ENCODE results near the gene ARHGEF1. TPM values are rescaled to one million over a fixed set of nuclear protein-coding genes. Genes with fewer than 3 reads are reported as not detected.
"Not testable (repeated sequence)": the region's sequence is repeated elsewhere in the genome, so short reads cannot be mapped to it uniquely, and the experiment has no call there.

The ARHGEF1 gene
- total RNA-seq, 1 donor from 2014 or later = 25.0 TPM

GRCh38 chr19:41870401-41870873 lies 12.5 kb upstream of the ARHGEF1 start:
- TF ChIP-seq, protein P1, sequence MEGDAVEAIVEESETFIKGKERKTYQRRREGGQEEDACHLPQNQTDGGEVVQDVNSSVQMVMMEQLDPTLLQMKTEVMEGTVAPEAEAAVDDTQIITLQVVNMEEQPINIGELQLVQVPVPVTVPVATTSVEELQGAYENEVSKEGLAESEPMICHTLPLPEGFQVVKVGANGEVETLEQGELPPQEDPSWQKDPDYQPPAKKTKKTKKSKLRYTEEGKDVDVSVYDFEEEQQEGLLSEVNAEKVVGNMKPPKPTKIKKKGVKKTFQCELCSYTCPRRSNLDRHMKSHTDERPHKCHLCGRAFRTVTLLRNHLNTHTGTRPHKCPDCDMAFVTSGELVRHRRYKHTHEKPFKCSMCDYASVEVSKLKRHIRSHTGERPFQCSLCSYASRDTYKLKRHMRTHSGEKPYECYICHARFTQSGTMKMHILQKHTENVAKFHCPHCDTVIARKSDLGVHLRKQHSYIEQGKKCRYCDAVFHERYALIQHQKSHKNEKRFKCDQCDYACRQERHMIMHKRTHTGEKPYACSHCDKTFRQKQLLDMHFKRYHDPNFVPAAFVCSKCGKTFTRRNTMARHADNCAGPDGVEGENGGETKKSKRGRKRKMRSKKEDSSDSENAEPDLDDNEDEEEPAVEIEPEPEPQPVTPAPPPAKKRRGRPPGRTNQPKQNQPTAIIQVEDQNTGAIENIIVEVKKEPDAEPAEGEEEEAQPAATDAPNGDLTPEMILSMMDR (IDR thresholded peaks at IDR 0.05; ENCODE audit: insufficient read depth, low read length, severe bottlenecking) = no peak
- Histone ChIP-seq H3K4me3 (ENCODE audit: low read depth, low read length) (no peak overlapping the region), H3K36me3 (ENCODE audit: control insufficient read depth, insufficient read depth, low read length) (peaks cover 35% of the 10 kb centered on the region), H3K27me3 (ENCODE audit: control insufficient read depth, insufficient read depth, low read length) (no peaks in the 10 kb centered on the region)
- DNase-seq (ENCODE audit: low read depth) = no peak
- no peak for FAIRE-seq

GRCh38 chr19:41871573-41872383 lies 11.2 kb upstream of the ARHGEF1 start:
- H3K27me3 ChIP-seq (ENCODE audit: control insufficient read depth, insufficient read depth, low read length) = no peaks in the 10 kb centered on the region
- TF ChIP-seq, protein P1 (IDR thresholded peaks at IDR 0.05; ENCODE audit: insufficient read depth, low read length, severe bottlenecking) = no peak
- peaks cover 31% of the 10 kb centered on the region for H3K36me3 ChIP-seq (ENCODE audit: control insufficient read depth, insufficient read depth, low read length)
- DNase-seq (ENCODE audit: low read depth) (no peak), FAIRE-seq (no peak)
- no peak overlapping the region for H3K4me3 ChIP-seq (ENCODE audit: low read depth, low read length)

- no peak for DNase-seq (ENCODE audit: low read depth)
- FAIRE-seq = no peak
- TF ChIP-seq, protein P1 (IDR thresholded peaks at IDR 0.05; ENCODE audit: insufficient read depth, low read length, severe bottlenecking) = no peak
Observed at GRCh38 chr19:41872384-41872774, 10.6 kb upstream of the ARHGEF1 start.

DNA sequence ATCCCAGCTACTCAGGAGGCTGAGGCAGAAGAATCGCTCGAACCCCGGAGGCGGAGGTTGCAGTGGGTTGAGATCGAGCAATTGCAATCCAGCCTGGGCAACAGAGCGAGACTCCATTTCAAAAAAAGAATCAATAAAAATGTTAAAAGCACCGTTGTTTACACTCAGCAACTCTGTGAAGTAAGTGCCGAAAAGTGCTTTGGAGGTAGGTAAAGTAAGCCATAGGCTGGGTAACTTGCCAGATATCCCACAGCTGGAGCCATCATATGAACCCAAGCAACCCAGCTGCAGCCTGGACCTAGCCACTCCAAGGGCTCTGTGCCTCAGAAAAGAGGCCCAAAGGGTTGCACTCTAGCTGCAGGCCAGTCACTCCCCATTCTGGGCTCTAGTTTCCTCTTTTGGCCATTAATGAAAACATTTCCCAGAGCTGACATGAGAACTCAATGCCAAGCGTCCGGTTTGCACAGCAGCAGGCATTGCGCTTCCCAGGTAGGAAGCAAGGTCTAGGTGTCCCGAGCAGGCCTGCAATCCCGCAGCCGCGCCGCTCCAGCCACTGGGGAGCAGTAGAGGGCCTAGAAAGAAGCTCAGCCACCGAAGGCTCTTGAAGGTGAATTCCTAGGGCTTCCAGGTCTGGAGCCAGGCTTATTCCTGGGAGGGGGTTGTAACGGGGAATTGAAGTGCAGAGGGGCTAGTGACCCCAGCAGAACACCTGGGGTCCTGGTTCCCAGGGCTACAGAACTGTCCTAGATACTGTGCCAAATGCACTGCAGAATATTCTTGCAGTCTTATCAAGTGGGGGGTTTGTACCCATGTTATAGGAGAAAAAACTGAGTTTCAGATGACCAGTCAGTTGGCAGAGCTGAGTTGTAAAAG lies 10.0 kb upstream of the ARHGEF1 start:
- Histone ChIP-seq H3K27me3 (ENCODE audit: control insufficient read depth, insufficient read depth, low read length) (no peaks in the 10 kb centered on the region), H3K36me3 (ENCODE audit: control insufficient read depth, insufficient read depth, low read length) (peaks cover 27% of the 10 kb centered on the region), H3K4me3 (ENCODE audit: low read depth, low read length) (no peak overlapping the region)
- DNase-seq (ENCODE audit: low read depth) (peak; percentile 72), FAIRE-seq (peak; percentile 13)
- TF ChIP-seq, protein P1 (IDR thresholded peaks at IDR 0.05; ENCODE audit: insufficient read depth, low read length, severe bottlenecking) = peak; percentile 89

More at GRCh38 chr19:41872384-41872774, 10.6 kb upstream of the ARHGEF1 start:
- Histone ChIP-seq H3K36me3 (ENCODE audit: control insufficient read depth, insufficient read depth, low read length) (peaks cover 29% of the 10 kb centered on the region), H3K4me3 (ENCODE audit: low read depth, low read length) (no peak overlapping the region), H3K27me3 (ENCODE audit: control insufficient read depth, insufficient read depth, low read length) (no peaks in the 10 kb centered on the region)

GRCh38 chr19:41875973-41876372 lies 7.0 kb upstream of the ARHGEF1 start:
- not testable (repeated sequence) for FAIRE-seq; H3K27me3 ChIP-seq (ENCODE audit: control insufficient read depth, insufficient read depth, low read length); DNase-seq (ENCODE audit: low read depth); H3K4me3 ChIP-seq (ENCODE audit: low read depth, low read length); H3K36me3 ChIP-seq (ENCODE audit: control insufficient read depth, insufficient read depth, low read length)
